ENCODE results near the gene DYSF. TPM values are rescaled to one million over a fixed set of nuclear protein-coding genes. Genes with fewer than 3 reads are reported as not detected.

DYSF gene
- total and polyA plus RNA-seq, 2 donors (not counting 3 experiments of a cell fraction or from before 2014, with no cell fraction given) = 50.9 to 152 TPM

GRCh38 chr2:71465961-71466300 is 12.6 kb downstream of the DYSF start:
- Histone ChIP-seq H3K79me2 (ENCODE audit: control insufficient read depth, insufficient read depth, low read length) (peaks cover 6% of the 10 kb centered on the region), H3K4me2 (ENCODE audit: insufficient read depth, low read length) (peak overlapping the region; percentile 98), H3K27ac (ENCODE audit: insufficient read depth, low read depth, low read length) (peak overlapping the region; percentile 65), H3K9me3 (replicated peaks; ENCODE audit: control insufficient read depth, insufficient read depth, low read length) (no peaks in the 10 kb centered on the region), H3K9ac (replicated peaks; ENCODE audit: extremely low read depth, insufficient read depth, low read length) (peak overlapping the region; percentile 90), H2AFZ (ENCODE audit: low read depth, low read length) (peak overlapping the region; percentile 91), H3K9me1 (replicated peaks; ENCODE audit: control insufficient read depth, extremely low read depth, insufficient read depth, low read length) (no peaks in the 10 kb centered on the region), H3K36me3 (ENCODE audit: control insufficient read depth in 2 of 2, extremely low read depth in 1 of 2, insufficient read depth in 2 of 2, low read length in 2 of 2) (no peaks in the 10 kb centered on the region), H3K4me3 (replicated peaks in 1 of 3; ENCODE audit: insufficient read depth in 1 of 3, low read depth in 1 of 3, low read length in 3 of 3) (peak overlapping the region; percentile 65 to 98 (median 83)), H3K4me1 (ENCODE audit: control insufficient read depth, extremely low read depth, insufficient read depth, low read length) (peaks cover 40% of the 10 kb centered on the region), H3K27me3 (ENCODE audit: control insufficient read depth in 2 of 2, insufficient read depth in 2 of 2, low read length in 2 of 2) (no peaks in the 10 kb centered on the region), H4K20me1 (replicated peaks; ENCODE audit: control insufficient read depth, extremely low read depth, insufficient read depth, low read length) (no peaks in the 10 kb centered on the region)
- CTCF ChIA-PET = interaction anchor here (1.5 to 19.5 kb wide), 2 partner anchors 11 to 42 kb away, joined by 6 to 670 read pairs; no protein-coding TSS in a partner anchor
- TF ChIP-seq FOS (IDR thresholded peaks at IDR 0.05; ENCODE audit: borderline replicate concordance, insufficient read depth, low read length) = no peak
- no peak for TF ChIP-seq POLR2AphosphoS5 (IDR thresholded peaks at IDR 0.05; ENCODE audit: insufficient read depth, low read depth, low read length)
- no peak for TF ChIP-seq MAX (IDR thresholded peaks at IDR 0.05; ENCODE audit: insufficient read depth, insufficient read length)
- no peak for TF ChIP-seq CTCF (IDR thresholded peaks at IDR 0.05; ENCODE audit: extremely low read depth in 1 of 2, insufficient read depth in 1 of 2, low read depth in 1 of 2, low read length in 2 of 2)
- TF ChIP-seq POLR2A (IDR thresholded peaks at IDR 0.05; ENCODE audit: low read depth, low read length) = no peak
- TF ChIP-seq JUN (IDR thresholded peaks at IDR 0.05; ENCODE audit: borderline replicate concordance, insufficient read depth, insufficient read length, low read depth) = no peak
- TF ChIP-seq EZH2 (IDR thresholded peaks at IDR 0.05; ENCODE audit: borderline replicate concordance, low read depth, low read length, severe bottlenecking) = no peak
- no peak for TF ChIP-seq GATA2 (IDR thresholded peaks at IDR 0.05; ENCODE audit: insufficient read depth, insufficient read length, low read depth, low read length)
- TF ChIP-seq MYC (IDR thresholded peaks at IDR 0.05; ENCODE audit: low read depth, low read length) = no peak
- POLR2A ChIA-PET = interaction anchor here (0.9 to 1.5 kb wide), 3 partner anchors 30 to 42 kb away, joined by 3 to 6 read pairs (median 3); no protein-coding TSS in a partner anchor
- no TSS peak for BruUV-seq (replicated peaks)
- FAIRE-seq (no peak), DNase-seq (ENCODE audit: low read depth, low spot score) (no peak)
- dilution Hi-C loops (cut with MboI; ENCODE audit: extremely low pct_ligation_motif_present, low sequenced_read_pairs) (no loop called here), intact Hi-C loops (cut with micrococcal nuclease) (no loop called here)

Data from endothelial cell of umbilical vein (primary cell).